WTC11 (cell line): ENCODE data around the gene CADM4. TPM values are rescaled to one million over a fixed set of nuclear protein-coding genes. Genes with fewer than 3 reads are reported as not detected.

ENCODE experiments used
- ATAC-seq: fragments of 200-7000 bp; cut with Tn5 transposase; 2 replicates; pipeline ENCODE4 v1.10.0; 2021; ENCODE audit warnings: mild to moderate bottlenecking, moderate library complexity
- CTCF ChIA-PET: fragments of 300-600 bp; sonication (Branson Sonifier 250); formaldehyde crosslinking; loops from one replicate; lab custom pipeline; 2021; ENCODE audit warnings: antibody characterized with exemption; lab: Charles Lee
- POLR2A ChIA-PET: fragments of 350-600 bp; sonication (Branson Sonifier 250); formaldehyde crosslinking; loops from one replicate; lab custom pipeline; 2021; ENCODE audit warnings: antibody characterized with exemption; lab: Charles Lee
- DNase-seq: peaks from one replicate; pipeline ENCODE4 v3.0.0; 2021; ENCODE audit warnings: low spot score
- H3K27ac Mint-ChIP-seq: 2 replicates; pipeline ENCODE4 v1.8.0; 2021; ENCODE audit warnings: mixed read lengths
- H3K27me3 Mint-ChIP-seq: 2 replicates; pipeline ENCODE4 v1.8.0; 2021; ENCODE audit warnings: low read depth, mild to moderate bottlenecking, moderate library complexity, mixed read lengths
- H3K36me3 Mint-ChIP-seq: 2 replicates; pipeline ENCODE4 v1.8.0; 2021; ENCODE audit warnings: mixed read lengths
- H3K4me1 Mint-ChIP-seq: 2 replicates; pipeline ENCODE4 v1.8.0; 2022; ENCODE audit warnings: mixed read lengths
- H3K4me3 Mint-ChIP-seq: 2 replicates; pipeline ENCODE4 v1.8.0; 2021; ENCODE audit warnings: mild to moderate bottlenecking, moderate library complexity, mixed read lengths
- H3K9me3 Mint-ChIP-seq: 2 replicates; pipeline ENCODE4 v1.8.0; 2021; ENCODE audit warnings: mixed read lengths
- CREM ChIP-seq: sonication (generic); formaldehyde crosslinking; IDR thresholded peaks from 2 replicates; pipeline ENCODE4 v1.8.1; 2022; ENCODE audit warnings: mild to moderate bottlenecking, missing genetic modification reagents, moderate library complexity
- JUN ChIP-seq: sonication (generic); formaldehyde crosslinking; IDR thresholded peaks from 2 replicates; pipeline ENCODE4 v1.8.0; 2023; ENCODE audit warnings: mild to moderate bottlenecking, missing genetic modification reagents
- NFYB ChIP-seq: sonication (generic); formaldehyde crosslinking; conservative IDR thresholded peaks from 2 replicates; pipeline ENCODE4 v1.8.0; 2022; ENCODE audit warnings: low read depth, missing genetic modification reagents
- NR3C1 ChIP-seq: sonication (generic); formaldehyde crosslinking; conservative IDR thresholded peaks from 2 replicates; pipeline ENCODE4 v1.8.1; 2023; ENCODE audit warnings: low read depth, mild to moderate bottlenecking, missing genetic modification reagents
- PRRX2 ChIP-seq: fragments of 250-450 bp; sonication (Bioruptor Pico); IDR thresholded peaks from 2 replicates; pipeline ENCODE4 v1.8.0; 2021; ENCODE audit warnings: mild to moderate bottlenecking
- total RNA-seq: library from RNA; stranded (reverse); gene quantifications from 3 replicates; pipeline ENCODE4 v1.2.3, GENCODE V29; 2021
- TF ChIP-seq, protein P1 (sequence below): fragments of 200-600 bp; IDR thresholded peaks from 2 replicates; pipeline ENCODE4 v1.8.0; 2022; ENCODE audit warnings: antibody characterized with exemption
- TF ChIP-seq, protein P2 (sequence below): sonication (generic); formaldehyde crosslinking; IDR thresholded peaks from 2 replicates; pipeline ENCODE4 v1.8.1; 2022; ENCODE audit warnings: mild to moderate bottlenecking, moderate library complexity, missing genetic modification reagents
- TF ChIP-seq, protein P3 (sequence below): sonication (generic); formaldehyde crosslinking; IDR thresholded peaks from 2 replicates; pipeline ENCODE4 v1.8.1; 2023; ENCODE audit warnings: mild to moderate bottlenecking, missing genetic modification reagents, moderate library complexity
- TF ChIP-seq, protein P4 (sequence below): fragments of 250-450 bp; sonication (Bioruptor Pico); IDR thresholded peaks from 2 replicates; pipeline ENCODE4 v1.8.0; 2021; ENCODE audit warnings: mild to moderate bottlenecking
- TF ChIP-seq, protein P5 (sequence below): sonication (generic); formaldehyde crosslinking; IDR thresholded peaks from 2 replicates; pipeline ENCODE4 v1.8.1; 2023; ENCODE audit warnings: mild to moderate bottlenecking, missing genetic modification reagents, borderline replicate concordance
- TF ChIP-seq, protein P6 (sequence below): sonication (generic); formaldehyde crosslinking; IDR thresholded peaks from 2 replicates; pipeline ENCODE4 v1.8.0; 2022; ENCODE audit warnings: mild to moderate bottlenecking, missing genetic modification reagents
- TF ChIP-seq, protein P7 (sequence below): fragments of 250-450 bp; sonication (Bioruptor Pico); conservative IDR thresholded peaks from 2 replicates; pipeline ENCODE4 v1.9.0; 2021; ENCODE audit warnings: mild to moderate bottlenecking

The CADM4 gene
- total RNA-seq, 1 experiment from 2014 or later: 13.3 TPM

DNA sequence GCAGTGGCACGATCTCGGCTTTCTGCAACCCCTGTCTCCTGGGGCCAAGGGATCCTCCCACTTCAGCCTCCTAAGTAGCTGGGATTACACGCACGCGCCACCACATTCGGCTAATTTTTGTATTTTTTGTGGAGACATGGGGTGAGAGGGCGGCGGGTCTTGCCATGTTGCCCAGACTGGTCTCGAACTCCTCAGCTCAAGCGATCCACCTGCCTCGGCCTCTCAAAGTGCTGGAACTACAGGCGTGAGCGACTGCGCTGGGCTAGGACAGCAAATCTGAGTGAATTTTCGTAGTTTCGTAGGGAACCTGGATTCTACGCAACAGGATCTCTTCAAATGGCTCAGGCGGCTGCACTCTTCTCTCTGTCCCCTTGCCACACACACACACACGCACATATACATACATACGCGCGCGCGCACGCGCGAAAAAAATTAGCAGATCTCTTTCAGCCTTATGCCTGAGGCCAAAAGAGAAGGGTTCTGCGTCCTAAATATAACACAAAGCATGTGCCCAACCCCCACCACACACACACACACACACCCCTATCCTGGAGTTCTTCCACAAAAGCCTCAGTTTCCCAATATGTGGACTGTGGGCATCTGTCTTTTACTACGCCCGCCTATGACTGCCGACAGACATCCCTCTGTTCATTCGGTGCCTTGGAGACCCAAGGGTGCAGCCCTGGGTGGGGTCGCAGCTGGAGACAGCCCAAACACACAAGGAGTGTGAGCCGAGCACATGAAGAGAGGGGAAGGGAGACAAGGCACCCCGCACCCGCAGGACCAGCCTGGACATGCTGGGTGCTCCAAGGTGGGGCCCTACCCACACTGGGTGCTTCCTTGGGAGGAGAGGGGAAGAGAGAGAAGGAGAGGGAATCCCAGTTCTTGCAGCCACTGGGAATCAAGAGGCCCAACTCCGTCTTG is 63.4 kb downstream of the CADM4 start:
- Mint-ChIP-seq H3K4me3 (peak overlapping the region; percentile 96), H3K9me3 (no peaks in the 10 kb centered on the region)
- TF ChIP-seq, protein P1, sequence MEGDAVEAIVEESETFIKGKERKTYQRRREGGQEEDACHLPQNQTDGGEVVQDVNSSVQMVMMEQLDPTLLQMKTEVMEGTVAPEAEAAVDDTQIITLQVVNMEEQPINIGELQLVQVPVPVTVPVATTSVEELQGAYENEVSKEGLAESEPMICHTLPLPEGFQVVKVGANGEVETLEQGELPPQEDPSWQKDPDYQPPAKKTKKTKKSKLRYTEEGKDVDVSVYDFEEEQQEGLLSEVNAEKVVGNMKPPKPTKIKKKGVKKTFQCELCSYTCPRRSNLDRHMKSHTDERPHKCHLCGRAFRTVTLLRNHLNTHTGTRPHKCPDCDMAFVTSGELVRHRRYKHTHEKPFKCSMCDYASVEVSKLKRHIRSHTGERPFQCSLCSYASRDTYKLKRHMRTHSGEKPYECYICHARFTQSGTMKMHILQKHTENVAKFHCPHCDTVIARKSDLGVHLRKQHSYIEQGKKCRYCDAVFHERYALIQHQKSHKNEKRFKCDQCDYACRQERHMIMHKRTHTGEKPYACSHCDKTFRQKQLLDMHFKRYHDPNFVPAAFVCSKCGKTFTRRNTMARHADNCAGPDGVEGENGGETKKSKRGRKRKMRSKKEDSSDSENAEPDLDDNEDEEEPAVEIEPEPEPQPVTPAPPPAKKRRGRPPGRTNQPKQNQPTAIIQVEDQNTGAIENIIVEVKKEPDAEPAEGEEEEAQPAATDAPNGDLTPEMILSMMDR: no peak
- TF ChIP-seq PRRX2 (CRISPR knock-in tag) (no peak), NFYB (CRISPR knock-in tag) (no peak), JUN (CRISPR knock-in tag) (no peak)
- TF ChIP-seq, protein P2, sequence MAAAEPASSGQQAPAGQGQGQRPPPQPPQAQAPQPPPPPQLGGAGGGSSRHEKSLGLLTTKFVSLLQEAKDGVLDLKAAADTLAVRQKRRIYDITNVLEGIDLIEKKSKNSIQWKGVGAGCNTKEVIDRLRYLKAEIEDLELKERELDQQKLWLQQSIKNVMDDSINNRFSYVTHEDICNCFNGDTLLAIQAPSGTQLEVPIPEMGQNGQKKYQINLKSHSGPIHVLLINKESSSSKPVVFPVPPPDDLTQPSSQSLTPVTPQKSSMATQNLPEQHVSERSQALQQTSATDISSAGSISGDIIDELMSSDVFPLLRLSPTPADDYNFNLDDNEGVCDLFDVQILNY (CRISPR knock-in tag): no peak
- TF ChIP-seq, protein P3, sequence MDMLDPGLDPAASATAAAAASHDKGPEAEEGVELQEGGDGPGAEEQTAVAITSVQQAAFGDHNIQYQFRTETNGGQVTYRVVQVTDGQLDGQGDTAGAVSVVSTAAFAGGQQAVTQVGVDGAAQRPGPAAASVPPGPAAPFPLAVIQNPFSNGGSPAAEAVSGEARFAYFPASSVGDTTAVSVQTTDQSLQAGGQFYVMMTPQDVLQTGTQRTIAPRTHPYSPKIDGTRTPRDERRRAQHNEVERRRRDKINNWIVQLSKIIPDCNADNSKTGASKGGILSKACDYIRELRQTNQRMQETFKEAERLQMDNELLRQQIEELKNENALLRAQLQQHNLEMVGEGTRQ (CRISPR knock-in tag): no peak
- TF ChIP-seq, protein P4, sequence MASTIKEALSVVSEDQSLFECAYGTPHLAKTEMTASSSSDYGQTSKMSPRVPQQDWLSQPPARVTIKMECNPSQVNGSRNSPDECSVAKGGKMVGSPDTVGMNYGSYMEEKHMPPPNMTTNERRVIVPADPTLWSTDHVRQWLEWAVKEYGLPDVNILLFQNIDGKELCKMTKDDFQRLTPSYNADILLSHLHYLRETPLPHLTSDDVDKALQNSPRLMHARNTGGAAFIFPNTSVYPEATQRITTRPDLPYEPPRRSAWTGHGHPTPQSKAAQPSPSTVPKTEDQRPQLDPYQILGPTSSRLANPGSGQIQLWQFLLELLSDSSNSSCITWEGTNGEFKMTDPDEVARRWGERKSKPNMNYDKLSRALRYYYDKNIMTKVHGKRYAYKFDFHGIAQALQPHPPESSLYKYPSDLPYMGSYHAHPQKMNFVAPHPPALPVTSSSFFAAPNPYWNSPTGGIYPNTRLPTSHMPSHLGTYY: no peak
- TF ChIP-seq, protein P5, sequence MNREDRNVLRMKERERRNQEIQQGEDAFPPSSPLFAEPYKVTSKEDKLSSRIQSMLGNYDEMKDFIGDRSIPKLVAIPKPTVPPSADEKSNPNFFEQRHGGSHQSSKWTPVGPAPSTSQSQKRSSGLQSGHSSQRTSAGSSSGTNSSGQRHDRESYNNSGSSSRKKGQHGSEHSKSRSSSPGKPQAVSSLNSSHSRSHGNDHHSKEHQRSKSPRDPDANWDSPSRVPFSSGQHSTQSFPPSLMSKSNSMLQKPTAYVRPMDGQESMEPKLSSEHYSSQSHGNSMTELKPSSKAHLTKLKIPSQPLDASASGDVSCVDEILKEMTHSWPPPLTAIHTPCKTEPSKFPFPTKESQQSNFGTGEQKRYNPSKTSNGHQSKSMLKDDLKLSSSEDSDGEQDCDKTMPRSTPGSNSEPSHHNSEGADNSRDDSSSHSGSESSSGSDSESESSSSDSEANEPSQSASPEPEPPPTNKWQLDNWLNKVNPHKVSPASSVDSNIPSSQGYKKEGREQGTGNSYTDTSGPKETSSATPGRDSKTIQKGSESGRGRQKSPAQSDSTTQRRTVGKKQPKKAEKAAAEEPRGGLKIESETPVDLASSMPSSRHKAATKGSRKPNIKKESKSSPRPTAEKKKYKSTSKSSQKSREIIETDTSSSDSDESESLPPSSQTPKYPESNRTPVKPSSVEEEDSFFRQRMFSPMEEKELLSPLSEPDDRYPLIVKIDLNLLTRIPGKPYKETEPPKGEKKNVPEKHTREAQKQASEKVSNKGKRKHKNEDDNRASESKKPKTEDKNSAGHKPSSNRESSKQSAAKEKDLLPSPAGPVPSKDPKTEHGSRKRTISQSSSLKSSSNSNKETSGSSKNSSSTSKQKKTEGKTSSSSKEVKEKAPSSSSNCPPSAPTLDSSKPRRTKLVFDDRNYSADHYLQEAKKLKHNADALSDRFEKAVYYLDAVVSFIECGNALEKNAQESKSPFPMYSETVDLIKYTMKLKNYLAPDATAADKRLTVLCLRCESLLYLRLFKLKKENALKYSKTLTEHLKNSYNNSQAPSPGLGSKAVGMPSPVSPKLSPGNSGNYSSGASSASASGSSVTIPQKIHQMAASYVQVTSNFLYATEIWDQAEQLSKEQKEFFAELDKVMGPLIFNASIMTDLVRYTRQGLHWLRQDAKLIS (CRISPR knock-in tag): no peak
- TF ChIP-seq, all 79 proteins: peak for 0
- no peak; the same call in 1 of the 2 replicates for ATAC-seq
- H3K27ac Mint-ChIP-seq: peak overlapping the region; percentile 80
- ChIA-PET CTCF (interaction anchor here (0.8 to 2.8 kb wide), 5 partner anchors 19 to 92 kb away, joined by 3 to 17 read pairs (median 3); partner anchors contain the start of genes IRGQ and ZNF576), POLR2A (no interaction called here)
- H3K27me3 Mint-ChIP-seq: no peaks in the 10 kb centered on the region; the same call in none of the 2 replicates
- H3K36me3 Mint-ChIP-seq: no peaks in the 10 kb centered on the region; the same call in 1 of the 2 replicates
- peaks cover 36% of the 10 kb centered on the region for H3K4me1 Mint-ChIP-seq
- DNase-seq: no peak

DNA sequence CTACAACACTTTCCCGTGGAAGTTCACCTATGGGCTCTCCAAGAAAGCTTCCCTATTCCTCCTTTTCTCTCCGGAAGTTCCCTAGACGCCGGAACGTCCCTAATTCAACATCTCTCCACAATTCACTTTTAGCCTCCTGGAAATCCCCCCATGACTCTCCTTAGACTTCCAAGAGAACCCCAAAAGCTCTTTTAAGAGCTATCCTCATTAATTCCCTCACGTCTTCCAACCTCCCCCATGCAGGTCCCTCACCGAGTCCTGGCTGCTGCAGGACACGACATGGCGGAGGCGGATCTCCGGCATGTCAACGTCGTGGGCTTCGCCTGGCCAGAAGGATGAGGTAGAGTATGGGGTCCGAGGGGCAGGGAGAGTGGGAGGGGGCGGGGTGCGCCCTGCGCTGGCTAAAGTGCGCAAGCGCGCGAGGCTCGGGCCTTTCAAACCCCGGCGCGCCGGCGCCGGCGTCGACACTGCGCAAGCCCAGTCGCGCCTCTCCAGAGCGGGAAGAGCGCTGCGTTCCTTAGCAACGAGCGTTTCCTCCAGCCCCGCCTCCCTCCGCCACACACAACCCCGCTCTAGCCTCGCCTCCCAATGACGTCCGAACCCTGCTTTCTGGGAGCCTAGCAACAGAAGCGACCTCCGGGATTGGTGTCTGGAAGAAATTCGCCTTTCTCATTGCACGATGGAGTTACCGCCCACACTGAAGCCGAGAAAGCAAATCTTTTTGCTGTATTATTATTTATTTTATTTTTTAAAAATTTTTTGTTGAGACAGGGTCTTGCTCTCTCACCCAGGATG is 64.3 kb downstream of the CADM4 start, which contains the start of the genes PINLYP and XRCC1:
Gene PINLYP, plus strand, starts transcription at position 646 of the 795 bp plus-strand sequence. CDS start 1,391 bp downstream, outside the sequence.
Gene XRCC1, minus strand, starts transcription at position 372 of the 795 bp plus-strand sequence. Its CDS starts 69 bp downstream, at position 303.
- peaks cover 33% of the 10 kb centered on the region for H3K4me1 Mint-ChIP-seq
- TF ChIP-seq, protein P2 (CRISPR knock-in tag): peak; percentile 74; the same call in 1 of the 2 replicates
- TF ChIP-seq CREM (CRISPR knock-in tag): peak; percentile 77; the same call in 1 of the 2 replicates
- no peak for TF ChIP-seq NR3C1 (CRISPR knock-in tag)
- TF ChIP-seq, protein P6, sequence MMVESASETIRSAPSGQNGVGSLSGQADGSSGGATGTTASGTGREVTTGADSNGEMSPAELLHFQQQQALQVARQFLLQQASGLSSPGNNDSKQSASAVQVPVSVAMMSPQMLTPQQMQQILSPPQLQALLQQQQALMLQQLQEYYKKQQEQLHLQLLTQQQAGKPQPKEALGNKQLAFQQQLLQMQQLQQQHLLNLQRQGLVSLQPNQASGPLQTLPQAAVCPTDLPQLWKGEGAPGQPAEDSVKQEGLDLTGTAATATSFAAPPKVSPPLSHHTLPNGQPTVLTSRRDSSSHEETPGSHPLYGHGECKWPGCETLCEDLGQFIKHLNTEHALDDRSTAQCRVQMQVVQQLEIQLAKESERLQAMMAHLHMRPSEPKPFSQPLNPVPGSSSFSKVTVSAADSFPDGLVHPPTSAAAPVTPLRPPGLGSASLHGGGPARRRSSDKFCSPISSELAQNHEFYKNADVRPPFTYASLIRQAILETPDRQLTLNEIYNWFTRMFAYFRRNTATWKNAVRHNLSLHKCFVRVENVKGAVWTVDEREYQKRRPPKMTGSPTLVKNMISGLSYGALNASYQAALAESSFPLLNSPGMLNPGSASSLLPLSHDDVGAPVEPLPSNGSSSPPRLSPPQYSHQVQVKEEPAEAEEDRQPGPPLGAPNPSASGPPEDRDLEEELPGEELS: 0 out of 2 replicates have a peak, but pooled peaks have one; percentile 25
- TF ChIP-seq, protein P7, sequence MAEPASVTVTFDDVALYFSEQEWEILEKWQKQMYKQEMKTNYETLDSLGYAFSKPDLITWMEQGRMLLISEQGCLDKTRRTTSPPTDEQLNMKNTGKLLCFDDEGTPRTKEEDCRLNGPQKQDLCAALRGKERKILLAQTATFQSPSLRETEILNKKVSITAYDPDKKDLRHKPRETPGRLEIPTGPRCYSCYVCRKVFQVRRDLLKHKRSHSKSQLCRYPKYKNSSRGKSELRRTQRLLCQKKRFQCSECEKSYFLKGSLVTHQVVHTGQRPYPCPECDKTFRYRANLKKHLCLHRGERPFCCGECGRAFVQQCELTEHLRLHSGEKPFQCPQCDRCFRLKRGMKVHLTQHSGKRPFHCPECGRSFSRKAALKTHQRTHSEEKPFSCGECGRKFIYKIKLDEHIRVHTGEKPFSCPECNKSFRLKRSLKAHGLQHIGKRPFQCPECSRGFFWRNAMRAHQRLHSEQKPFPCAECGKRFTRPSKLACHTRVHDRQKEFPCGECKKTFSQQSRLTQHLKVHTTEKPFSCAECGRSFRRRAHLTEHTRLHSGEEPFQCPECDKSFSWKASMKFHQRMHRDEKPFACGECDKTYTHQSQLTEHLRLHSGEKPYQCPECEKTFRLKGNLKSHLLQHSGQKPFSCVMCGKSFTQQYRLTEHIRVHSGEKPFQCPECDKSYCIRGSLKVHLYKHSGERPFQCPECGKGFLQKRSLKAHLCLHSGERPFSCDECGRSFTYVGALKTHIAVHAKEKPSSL (CRISPR knock-in tag): no peak
- H3K27ac Mint-ChIP-seq: peak within 1 kb of the TSS; percentile 91
- H3K9me3 Mint-ChIP-seq: no peaks in the 10 kb centered on the region
- peak; percentile 96 for ATAC-seq
- H3K4me3 Mint-ChIP-seq: peak within 1 kb of the TSS; percentile 96
- no peaks in the 10 kb centered on the region; the same call in none of the 2 replicates for H3K27me3 Mint-ChIP-seq
- no peaks in the 10 kb centered on the region; the same call in 1 of the 2 replicates for H3K36me3 Mint-ChIP-seq
- ChIA-PET POLR2A (interaction anchor here (1.0 kb wide), 1 partner anchor 19 kb away, joined by 4 read pairs; no protein-coding TSS in a partner anchor), CTCF (interaction anchor here (0.6 to 2.8 kb wide), 8 partner anchors 11 to 1182 kb away, joined by 3 to 18 read pairs (median 4); partner anchors contain the start of genes IRGQ and ZNF576)
- peak; percentile 97 for DNase-seq
